ENCODE measurements around the gene VPS4B. TPM values are rescaled to one million over a fixed set of nuclear protein-coding genes. Genes with fewer than 3 reads are reported as not detected.
"Not testable (repeated sequence)": the region's sequence is repeated elsewhere in the genome, so short reads cannot be mapped to it uniquely, and the experiment has no call there.

VPS4B gene
- total RNA-seq, 2 donors from 2014 or later: 48.5 to 55.5 TPM

GRCh38 chr18:63363420-63363819 lies 58.9 kb downstream of the VPS4B start:
- DNase-seq (ENCODE audit: low spot score in 2 of 2); ATAC-seq; H3K9me3 Mint-ChIP-seq; H3K27ac Mint-ChIP-seq: not testable (repeated sequence)
- H3K36me3 Mint-ChIP-seq: peaks cover 25 to 28% of the 10 kb centered on the region in 2 donors

DNA sequence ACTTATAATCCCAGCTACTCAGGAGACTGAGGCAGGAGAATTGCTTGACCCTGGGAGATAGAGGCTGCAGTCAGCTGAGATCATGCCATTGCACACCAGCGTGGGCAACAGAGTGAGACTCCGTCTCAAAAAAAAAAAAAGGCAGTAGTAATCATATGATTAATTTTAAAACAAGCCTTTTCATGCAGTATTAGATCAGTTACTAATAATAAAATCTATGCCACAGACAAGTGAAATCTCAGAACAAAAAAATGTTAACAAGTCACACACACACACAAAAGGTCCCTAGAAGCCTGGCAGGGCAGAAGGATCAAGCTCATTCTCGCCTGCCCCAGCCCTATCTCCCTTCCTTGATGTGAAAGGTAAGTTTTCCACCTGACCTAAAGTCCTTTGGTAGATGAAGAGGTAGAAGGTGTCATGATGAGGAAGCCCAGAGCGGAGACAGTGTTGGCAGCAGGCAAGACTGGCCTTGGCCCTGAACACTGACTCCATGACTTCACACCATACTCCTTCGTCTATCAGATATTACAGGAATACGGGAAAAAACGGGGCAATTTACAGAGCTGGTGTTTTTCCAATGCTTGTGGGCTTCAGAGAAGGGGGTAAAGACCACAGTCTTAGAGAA lies 65.9 kb downstream of the VPS4B start:
- H3K9me3 Mint-ChIP-seq: no peaks in the 10 kb centered on the region
- no peak for ATAC-seq
- H3K36me3 Mint-ChIP-seq: peaks cover 6 to 15% of the 10 kb centered on the region in 2 donors
- DNase-seq (ENCODE audit: low spot score in 2 of 2): no peak
- H3K27ac Mint-ChIP-seq: no peak overlapping the region

DNA sequence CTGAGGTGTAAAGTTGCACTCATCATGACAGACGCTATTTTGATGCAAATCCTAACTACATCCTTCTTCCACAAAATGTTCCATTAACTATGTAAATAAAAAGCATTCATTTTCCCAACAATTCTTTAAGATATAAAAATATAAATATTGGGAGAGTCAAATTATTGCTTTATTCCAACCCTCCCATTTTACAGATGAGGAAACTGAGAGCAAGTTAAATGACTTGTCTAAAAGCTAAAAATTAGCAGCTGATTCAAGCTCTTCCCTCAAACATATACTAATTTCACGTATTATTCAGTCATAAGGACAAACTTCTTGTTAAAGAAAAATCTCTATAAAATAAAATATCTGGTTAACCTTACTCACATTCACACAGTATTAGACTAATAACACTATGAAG lies 72.0 kb downstream of the VPS4B start:
- Mint-ChIP-seq H3K27ac (no peak overlapping the region), H3K36me3 (peaks cover 9 to 10% of the 10 kb centered on the region in 2 donors), H3K9me3 (no peaks in the 10 kb centered on the region)
- no peak for ATAC-seq
- no peak for DNase-seq (ENCODE audit: low spot score in 2 of 2)

DNA sequence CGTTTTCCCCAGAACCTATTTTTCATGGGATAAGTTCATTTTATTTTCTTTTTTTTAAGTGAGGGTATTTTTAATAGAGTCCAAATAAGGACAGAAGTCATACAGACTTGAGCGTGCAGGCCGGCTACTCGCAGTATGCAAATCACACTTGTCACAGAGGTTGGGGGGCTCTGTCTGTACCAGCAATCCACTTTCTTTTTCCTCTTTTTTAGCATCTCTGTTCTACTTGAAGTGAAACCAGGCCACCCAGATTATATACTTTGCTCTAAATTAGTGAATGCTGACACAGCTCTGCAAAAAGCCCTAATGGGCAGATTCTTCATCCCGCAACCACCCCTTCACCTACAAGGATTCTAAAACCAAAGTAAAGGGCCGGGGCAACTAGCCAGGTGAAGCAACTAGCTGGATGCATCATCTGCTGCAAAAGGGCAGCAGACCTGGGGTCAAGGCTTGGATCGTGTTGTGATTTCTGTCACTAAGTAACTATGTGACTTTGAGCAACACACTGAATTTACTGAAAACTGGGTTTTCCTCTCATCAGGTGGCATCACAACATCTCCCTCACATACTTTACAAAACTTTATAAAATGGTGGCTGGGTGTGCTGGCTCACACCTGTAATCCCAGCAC lies 73.7 kb downstream of the VPS4B start:
- DNase-seq (ENCODE audit: low spot score in 2 of 2) (no peak), ATAC-seq (no peak)
- Mint-ChIP-seq H3K36me3 (peaks cover 5 to 16% of the 10 kb centered on the region in 2 donors), H3K27ac (peak overlapping the region in 1 of 2 donors; percentile 40), H3K9me3 (no peaks in the 10 kb centered on the region)

GRCh38 chr18:63346480-63347183 lies 75.6 kb downstream of the VPS4B start:
- H3K36me3 Mint-ChIP-seq: peaks cover 0 to 16% of the 10 kb centered on the region in 2 donors
- no peaks in the 10 kb centered on the region for H3K9me3 Mint-ChIP-seq
- DNase-seq (ENCODE audit: low spot score in 2 of 2) (no peak), ATAC-seq (no peak)
- peak overlapping the region in 1 of 2 donors; percentile 38 for H3K27ac Mint-ChIP-seq

DNA sequence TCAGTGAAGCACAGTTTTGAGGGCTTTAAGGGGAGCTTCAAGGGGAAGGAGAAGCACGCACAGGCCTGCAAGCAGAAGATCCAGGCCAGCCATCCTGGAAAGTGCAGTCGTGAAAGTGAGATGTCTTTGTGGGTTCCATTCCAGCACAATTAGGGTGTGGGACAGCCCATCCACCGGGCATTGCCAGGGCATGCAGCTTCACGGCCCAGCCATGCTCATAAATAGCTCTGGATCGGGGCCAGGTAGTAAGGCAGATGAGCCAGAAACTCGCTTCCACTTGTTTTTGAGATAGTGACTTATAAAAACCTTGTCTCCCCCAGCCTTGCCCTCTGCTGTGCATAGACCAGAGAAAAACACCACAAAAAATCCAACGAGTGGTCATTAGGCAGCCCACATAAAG lies 76.2 kb downstream of the VPS4B start:
- ATAC-seq (no peak), DNase-seq (ENCODE audit: low spot score in 2 of 2) (no peak)
- Mint-ChIP-seq H3K9me3 (no peaks in the 10 kb centered on the region), H3K27ac (no peak overlapping the region), H3K36me3 (peaks cover 1 to 22% of the 10 kb centered on the region in 2 donors)

- H3K27ac Mint-ChIP-seq: peak overlapping the region; percentile 1 to 87
- peaks cover 6 to 33% of the 10 kb centered on the region in 2 donors for H3K36me3 Mint-ChIP-seq
- DNase-seq (ENCODE audit: low spot score in 2 of 2): no peak
- ATAC-seq: no peak
- H3K9me3 Mint-ChIP-seq: no peaks in the 10 kb centered on the region
Observed at GRCh38 chr18:63344918-63345317, 77.4 kb downstream of the VPS4B start.

- Mint-ChIP-seq H3K36me3 (peaks cover 6 to 34% of the 10 kb centered on the region in 2 donors), H3K27ac (peak overlapping the region in 1 of 2 donors; percentile 18)
- no peak for DNase-seq (ENCODE audit: low spot score in 2 of 2)
Observed at GRCh38 chr18:63344263-63344662, 78.0 kb downstream of the VPS4B start.

DNA sequence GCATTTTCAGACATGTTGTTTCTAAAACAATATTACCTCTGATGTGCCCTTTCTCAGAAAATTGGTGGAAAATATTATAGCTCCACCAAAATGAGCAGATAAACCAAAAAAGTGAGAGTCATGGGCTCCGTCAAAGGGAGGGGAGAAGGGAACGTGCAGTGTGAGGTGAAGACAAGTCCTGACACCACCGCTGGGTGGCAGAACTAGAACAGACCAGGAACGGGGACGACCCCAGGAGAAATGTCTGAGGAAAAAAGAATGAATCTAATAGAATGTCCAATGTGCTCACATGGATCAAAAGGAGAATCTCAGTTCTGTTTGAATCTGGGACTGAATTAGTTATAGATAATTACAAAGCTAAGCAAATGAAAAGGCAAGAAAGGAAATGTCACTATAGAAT lies 80.1 kb downstream of the VPS4B start:
- DNase-seq (ENCODE audit: low spot score in 2 of 2) (no peak), ATAC-seq (peak in 1 of 2 donors; percentile 67)
- Mint-ChIP-seq H3K9me3 (no peaks in the 10 kb centered on the region), H3K27ac (peak overlapping the region in 1 of 2 donors; percentile 23), H3K36me3 (peaks cover 6 to 34% of the 10 kb centered on the region in 2 donors)

More at GRCh38 chr18:63344263-63344662, 78.0 kb downstream of the VPS4B start:
- no peak for ATAC-seq
- no peaks in the 10 kb centered on the region for H3K9me3 Mint-ChIP-seq

GRCh38 chr18:63339920-63340484 lies 82.3 kb downstream of the VPS4B start:
- Mint-ChIP-seq H3K9me3 (no peaks in the 10 kb centered on the region), H3K36me3 (peaks cover 6 to 38% of the 10 kb centered on the region in 2 donors), H3K27ac (no peak overlapping the region)
- DNase-seq (ENCODE audit: low spot score in 2 of 2) (peak in 1 of 2 donors; percentile 39), ATAC-seq (no peak)

Other genes with a start within 250 kb of the VPS4B start
- gene BCL2, start 102.7 kb downstream of the VPS4B start, total RNA-seq: 10 to 100 TPM; 56.5 to 83.5 TPM
- gene KDSR, start 55.3 kb downstream of the VPS4B start, total RNA-seq: 10 to 100 TPM; 69.1 to 90.1 TPM
- not detected for gene SERPINB5, start 54.5 kb upstream of the VPS4B start, total RNA-seq
- not detected for gene SERPINB12, start 119.9 kb upstream of the VPS4B start, total RNA-seq
- not detected for gene SERPINB13, start 164.9 kb upstream of the VPS4B start, total RNA-seq
- not detected for gene SERPINB4, start 221.8 kb upstream of the VPS4B start, total RNA-seq
- gene SERPINB3, start 239.4 kb upstream of the VPS4B start, total RNA-seq: not detected

Measured in activated naive CD4-positive, alpha-beta T cell treated with anti-CD3 and anti-CD28 coated beads, Interleukin-2, amount 50 U/mL, for 72 hours (primary cell).